Measurements from ENCODE around the gene SLC9C2. TPM values are rescaled to one million over a fixed set of nuclear protein-coding genes. Genes with fewer than 3 reads are reported as not detected.
"Not testable (repeated sequence)": the region's sequence is repeated elsewhere in the genome, so short reads cannot be mapped to it uniquely, and the experiment has no call there.

The SLC9C2 gene
- total RNA-seq, 1 experiment from 2014 or later = not detected

GRCh38 chr1:173476197-173476664 lies 126.6 kb downstream of the SLC9C2 start:
- Histone ChIP-seq H3K36me3 (peaks cover 26% of the 10 kb centered on the region), H3K27ac (peak overlapping the region; percentile 54), H3K4me1 (peaks cover 30% of the 10 kb centered on the region), H3K4me3 (peak overlapping the region; percentile 100), H3K9me3 (replicated peaks) (peaks cover 4% of the 10 kb centered on the region; the same call in 1 of the 2 replicates), H3K27me3 (no peaks in the 10 kb centered on the region)
- DNase-seq = no peak

- Histone ChIP-seq H3K36me3 (peaks cover 21% of the 10 kb centered on the region), H3K9me3 (replicated peaks) (peaks cover 4% of the 10 kb centered on the region; the same call in 1 of the 2 replicates), H3K4me1 (peaks cover 30% of the 10 kb centered on the region), H3K4me3 (no peak overlapping the region), H3K27ac (no peak overlapping the region), H3K27me3 (no peaks in the 10 kb centered on the region)
- no peak for DNase-seq
Observed at GRCh38 chr1:173475564-173476196, 127.2 kb downstream of the SLC9C2 start.

- not testable (repeated sequence) for DNase-seq, H3K4me3 ChIP-seq, H3K27ac ChIP-seq
Observed at GRCh38 chr1:173474780-173475421, 128.0 kb downstream of the SLC9C2 start.

DNA sequence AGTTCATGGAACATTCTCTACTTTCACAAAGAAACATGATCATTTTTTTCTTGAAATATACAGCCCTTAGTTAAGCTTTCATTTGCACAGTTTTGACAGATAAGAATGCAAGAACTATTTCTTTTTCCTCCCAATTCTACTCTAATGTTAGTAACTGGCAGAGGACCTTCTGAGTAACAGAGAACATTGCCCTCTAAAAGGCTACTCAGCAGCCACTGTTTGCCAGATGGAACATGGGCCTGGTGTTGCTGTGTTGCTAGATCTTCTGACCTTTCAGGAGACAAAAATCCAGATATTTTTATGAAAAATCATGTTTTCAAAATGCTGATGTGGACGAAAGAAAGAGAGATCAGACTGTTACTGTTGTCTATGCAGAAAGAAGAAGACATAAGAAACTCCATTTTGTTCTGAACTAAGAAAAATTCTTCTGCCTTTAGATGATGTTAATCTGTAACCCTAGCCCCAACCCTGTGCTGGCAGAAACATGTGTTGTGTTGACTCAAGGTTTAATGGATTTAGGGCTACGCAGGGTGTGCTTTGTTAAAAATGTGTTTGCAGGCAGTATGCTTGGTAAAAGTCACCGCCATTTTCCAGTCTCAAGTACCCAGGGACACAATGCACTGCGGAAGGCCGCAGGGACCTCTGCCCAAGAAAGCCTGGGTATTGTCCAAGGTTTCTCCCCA lies 128.6 kb downstream of the SLC9C2 start:
- Histone ChIP-seq H3K4me1 (peaks cover 29% of the 10 kb centered on the region), H3K27me3 (no peaks in the 10 kb centered on the region), H3K36me3 (peaks cover 7% of the 10 kb centered on the region), H3K27ac (no peak overlapping the region), H3K9me3 (replicated peaks) (peaks cover 4% of the 10 kb centered on the region; the same call in 1 of the 2 replicates), H3K4me3 (no peak overlapping the region)
- DNase-seq = peak; percentile 24 to 28

More at GRCh38 chr1:173474780-173475421, 128.0 kb downstream of the SLC9C2 start:
- not testable (repeated sequence) for H3K9me3 ChIP-seq (replicated peaks); H3K27me3 ChIP-seq
- H3K4me1 ChIP-seq = peaks cover 30% of the 10 kb centered on the region
- peaks cover 13% of the 10 kb centered on the region for H3K36me3 ChIP-seq

GRCh38 chr1:173473599-173474011 lies 129.3 kb downstream of the SLC9C2 start:
- Histone ChIP-seq H3K27ac (no peak overlapping the region), H3K9me3 (replicated peaks) (peaks cover 4% of the 10 kb centered on the region; the same call in 1 of the 2 replicates), H3K4me3 (no peak overlapping the region), H3K36me3 (peaks cover 3% of the 10 kb centered on the region; the same call in 1 of the 2 replicates), H3K4me1 (peaks cover 23% of the 10 kb centered on the region), H3K27me3 (no peaks in the 10 kb centered on the region)
- no peak for DNase-seq

DNA sequence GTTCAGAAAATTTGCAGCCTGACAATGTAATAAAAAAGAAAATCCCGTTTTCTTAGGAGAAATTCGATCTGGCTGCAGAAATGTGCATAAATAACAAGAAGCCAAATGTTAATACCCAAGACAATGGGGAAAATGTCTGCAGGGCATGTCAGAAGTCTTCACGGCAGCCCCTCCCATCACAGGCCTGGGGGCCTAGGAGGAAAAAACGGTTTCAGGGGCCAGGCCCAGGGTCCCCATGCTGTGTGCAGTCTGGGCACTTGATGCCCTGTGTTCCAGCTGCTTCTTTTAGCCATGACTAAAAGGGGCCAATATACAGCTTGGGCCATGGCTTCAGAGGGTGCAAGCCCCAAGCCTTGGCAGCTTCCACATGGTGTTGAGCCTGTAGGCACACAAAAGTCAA lies 132.3 kb downstream of the SLC9C2 start:
- H3K27ac ChIP-seq = no peak overlapping the region
- no peaks in the 10 kb centered on the region for H3K36me3 ChIP-seq
- H3K4me1 ChIP-seq = peaks cover 15% of the 10 kb centered on the region
- H3K4me3 ChIP-seq = no peak overlapping the region
- H3K9me3 ChIP-seq (replicated peaks) = peaks cover 6% of the 10 kb centered on the region; the same call in 1 of the 2 replicates
- no peaks in the 10 kb centered on the region for H3K27me3 ChIP-seq
- DNase-seq = no peak

GRCh38 chr1:173469656-173470055 lies 133.2 kb downstream of the SLC9C2 start:
- Histone ChIP-seq H3K27me3 (no peaks in the 10 kb centered on the region), H3K4me3 (no peak overlapping the region), H3K9me3 (replicated peaks) (peaks cover 6% of the 10 kb centered on the region; the same call in 1 of the 2 replicates), H3K36me3 (no peaks in the 10 kb centered on the region), H3K27ac (no peak overlapping the region), H3K4me1 (peaks cover 11% of the 10 kb centered on the region)
- DNase-seq = no peak

DNA sequence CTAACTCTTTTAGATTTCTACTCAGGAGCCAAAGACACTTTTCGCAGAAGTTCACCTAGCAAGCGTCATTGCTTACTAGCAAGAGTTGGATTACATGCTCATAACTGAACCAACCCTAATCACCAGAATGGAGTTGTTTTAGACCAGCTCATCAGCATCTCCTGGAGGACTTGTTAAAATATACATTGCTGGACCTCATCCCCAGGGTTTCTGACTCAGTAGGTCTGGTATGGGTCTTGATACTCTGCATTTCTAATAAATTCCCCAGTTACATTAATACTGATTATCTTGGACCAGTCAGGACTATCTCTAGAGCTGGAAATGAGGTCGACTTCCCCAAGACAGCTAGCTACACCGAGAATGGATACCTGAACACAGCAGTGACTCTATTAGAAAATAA lies 135.4 kb downstream of the SLC9C2 start:
- Histone ChIP-seq H3K36me3 (no peaks in the 10 kb centered on the region), H3K4me3 (no peak overlapping the region), H3K9me3 (replicated peaks) (peaks cover 17% of the 10 kb centered on the region), H3K27me3 (no peaks in the 10 kb centered on the region), H3K27ac (no peak overlapping the region), H3K4me1 (peaks cover 8% of the 10 kb centered on the region)
- DNase-seq = no peak

DNA sequence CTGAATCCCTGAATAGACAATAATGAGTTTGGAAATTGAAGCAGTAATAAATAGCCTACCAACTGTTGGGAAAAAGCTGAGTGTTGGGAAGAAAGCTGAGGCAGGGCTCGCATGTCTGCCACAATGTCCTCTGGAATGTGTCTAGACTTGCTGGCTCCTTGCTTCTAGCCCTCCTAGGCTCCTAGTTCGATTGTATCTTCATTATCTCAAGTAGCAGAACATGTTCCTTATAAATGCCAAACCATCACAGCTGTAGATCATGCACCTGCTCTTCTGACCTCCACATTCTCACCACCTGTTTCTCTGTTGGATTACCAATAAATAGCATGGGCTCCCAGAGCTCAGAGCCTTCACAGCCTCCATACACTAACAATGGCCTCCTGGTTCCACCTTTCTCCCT lies 138.7 kb downstream of the SLC9C2 start:
- H3K9me3 ChIP-seq (replicated peaks) = peaks cover 13% of the 10 kb centered on the region
- H3K36me3 ChIP-seq, H3K4me3 ChIP-seq, H3K27me3 ChIP-seq: not testable (repeated sequence)
- DNase-seq = peak; percentile 27 to 51
- H3K4me1 ChIP-seq = peaks cover 16% of the 10 kb centered on the region
- peak overlapping the region; percentile 40 for H3K27ac ChIP-seq

- not testable (repeated sequence) for H3K27ac ChIP-seq, H3K27me3 ChIP-seq, DNase-seq, H3K4me3 ChIP-seq, H3K36me3 ChIP-seq
- peaks cover 18% of the 10 kb centered on the region for H3K4me1 ChIP-seq
- H3K9me3 ChIP-seq (replicated peaks) = peaks cover 13% of the 10 kb centered on the region
Observed at GRCh38 chr1:173462666-173463065, 140.2 kb downstream of the SLC9C2 start.

GRCh38 chr1:173459885-173460284 lies 143.0 kb downstream of the SLC9C2 start:
- H3K4me3 ChIP-seq = no peak overlapping the region
- DNase-seq = no peak
- peaks cover 4% of the 10 kb centered on the region; the same call in 1 of the 2 replicates for H3K36me3 ChIP-seq
- H3K4me1 ChIP-seq = peaks cover 18% of the 10 kb centered on the region
- H3K27ac ChIP-seq = peak overlapping the region; percentile 37
- no peaks in the 10 kb centered on the region for H3K27me3 ChIP-seq
- peaks cover 11% of the 10 kb centered on the region for H3K9me3 ChIP-seq (replicated peaks)

GRCh38 chr1:173454966-173455524 lies 147.8 kb downstream of the SLC9C2 start:
- Histone ChIP-seq H3K9me3 (replicated peaks) (no peaks in the 10 kb centered on the region), H3K36me3 (no peaks in the 10 kb centered on the region), H3K27me3 (no peaks in the 10 kb centered on the region), H3K27ac (no peak overlapping the region), H3K4me3 (no peak overlapping the region), H3K4me1 (peaks cover 10% of the 10 kb centered on the region)
- no peak for DNase-seq

DNA sequence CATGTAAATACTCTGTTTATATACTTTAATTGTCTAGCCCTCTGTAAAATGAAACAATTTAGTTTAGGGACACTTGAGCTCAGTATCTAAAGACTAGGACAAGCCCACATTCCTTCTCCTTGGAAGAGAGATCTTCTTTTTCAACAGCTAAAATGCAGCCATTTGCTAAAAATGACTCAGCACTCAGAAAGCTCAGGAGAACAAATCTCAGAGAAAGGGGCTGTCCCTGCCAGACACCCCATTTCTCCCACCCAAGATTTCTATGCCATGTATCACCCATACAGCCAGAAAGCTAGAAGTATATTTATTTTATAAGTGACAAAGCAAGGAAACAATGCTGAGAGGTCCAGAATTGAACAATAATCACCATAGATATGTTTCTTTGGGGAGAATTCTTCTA lies 148.9 kb downstream of the SLC9C2 start:
- Histone ChIP-seq H3K9me3 (replicated peaks) (no peaks in the 10 kb centered on the region; the same call in 1 of the 2 replicates), H3K4me3 (no peak overlapping the region), H3K36me3 (no peaks in the 10 kb centered on the region), H3K27ac (no peak overlapping the region), H3K27me3 (no peaks in the 10 kb centered on the region), H3K4me1 (peaks cover 12% of the 10 kb centered on the region)
- DNase-seq = no peak

DNA sequence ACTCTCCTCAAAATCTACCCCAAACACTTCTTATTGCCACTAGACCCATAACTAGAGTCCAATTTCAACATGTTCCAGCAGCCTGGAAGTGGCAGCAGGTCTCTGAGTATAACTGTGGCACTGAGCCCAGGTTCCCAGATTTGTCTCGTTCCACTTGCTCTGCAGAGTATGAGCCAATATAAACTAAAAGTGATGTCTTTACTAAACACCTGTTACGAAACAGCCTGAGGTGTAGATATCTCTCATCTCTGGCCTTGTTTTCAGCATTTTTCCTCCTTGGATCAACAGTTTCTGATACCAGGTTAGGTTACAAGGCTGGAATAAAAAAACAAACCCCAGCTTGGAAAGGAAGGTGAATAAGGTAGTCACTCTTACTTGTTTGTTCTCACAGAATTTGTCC lies 150.9 kb downstream of the SLC9C2 start:
- H3K27me3 ChIP-seq = no peaks in the 10 kb centered on the region
- H3K4me1 ChIP-seq = peaks cover 11% of the 10 kb centered on the region
- no peaks in the 10 kb centered on the region for H3K36me3 ChIP-seq
- DNase-seq = peak in 1 of 2 experiments; percentile 30
- no peaks in the 10 kb centered on the region; the same call in none of the 2 replicates for H3K9me3 ChIP-seq (replicated peaks)
- no peak overlapping the region for H3K27ac ChIP-seq
- H3K4me3 ChIP-seq = no peak overlapping the region

Measured in SJCRH30 (cell line).